ENCODE results near the gene RSPH10B.

DNA sequence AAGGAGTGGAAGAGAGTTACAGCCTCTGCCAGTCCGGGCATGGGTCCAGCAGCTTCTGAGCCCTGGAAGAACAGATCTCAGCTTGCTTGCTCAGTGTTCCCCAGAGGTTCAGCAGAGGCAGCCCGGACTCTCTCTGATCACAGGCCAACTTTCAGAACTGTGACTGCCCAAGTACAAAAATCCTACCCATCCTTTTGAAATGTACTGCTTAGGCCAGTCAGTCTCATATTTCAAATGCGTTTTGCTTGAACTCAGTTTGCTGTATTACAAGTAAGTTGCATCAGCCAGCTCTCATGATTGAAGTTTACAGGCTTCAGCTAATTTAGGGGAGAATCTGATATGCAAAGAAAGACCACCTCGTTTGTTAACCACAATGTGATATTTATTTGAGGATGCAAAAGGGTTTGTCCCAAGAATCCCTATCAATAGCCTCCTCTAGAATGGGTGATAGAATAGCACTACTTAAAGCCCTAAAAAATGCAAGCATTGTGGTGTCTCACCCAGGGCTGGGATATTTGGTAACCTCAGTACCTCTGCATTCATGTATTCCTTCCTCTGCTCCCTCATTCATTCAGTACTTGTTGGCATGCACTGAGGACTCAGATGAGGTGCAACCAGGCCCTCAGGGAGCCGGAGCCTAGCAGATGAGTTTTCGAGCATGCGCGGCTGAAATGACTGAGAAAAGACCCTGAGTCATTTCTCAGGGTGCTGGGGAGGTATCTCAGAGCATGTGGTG lies 45.6 kb upstream of the RSPH10B start:
- no peak for TF ChIP-seq BRCA1 (IDR thresholded peaks at IDR 0.05; ENCODE audit: low read depth, low read length)
- no peak for TF ChIP-seq FOXM1 (IDR thresholded peaks at IDR 0.05; ENCODE audit: low read depth, low read length)
- TF ChIP-seq TAF1 (IDR thresholded peaks at IDR 0.05; ENCODE audit: borderline replicate concordance, low read depth, low read length) = no peak
- no peak for TF ChIP-seq ATF3 (IDR thresholded peaks at IDR 0.05; ENCODE audit: borderline replicate concordance, extremely low read depth, low read depth, low read length)
- TF ChIP-seq POLR2A (IDR thresholded peaks at IDR 0.05; ENCODE audit: low read depth, low read length) = no peak
- TF ChIP-seq EGR1 (IDR thresholded peaks at IDR 0.05; ENCODE audit: borderline replicate concordance in 1 of 2, low read depth in 2 of 2, low read length in 2 of 2) = no peak
- TF ChIP-seq MXI1 (IDR thresholded peaks at IDR 0.05; ENCODE audit: low read depth, low read length) = no peak

Measured in GM12878 (cell line).